Fibroblast of skin of right quadriceps (primary cell): ENCODE data around the gene ST13.
A peak's percentile ranks its signal among the peaks of the same experiment; 100 is the strongest.
"Not testable (repeated sequence)": the region's sequence is repeated elsewhere in the genome, so short reads cannot be mapped to it uniquely, and the experiment has no call there.

Experiments
- DNase-seq: peaks from one replicate; pipeline ENCODE4 v3.0.0-alpha.2; 2013

ST13 gene

DNA sequence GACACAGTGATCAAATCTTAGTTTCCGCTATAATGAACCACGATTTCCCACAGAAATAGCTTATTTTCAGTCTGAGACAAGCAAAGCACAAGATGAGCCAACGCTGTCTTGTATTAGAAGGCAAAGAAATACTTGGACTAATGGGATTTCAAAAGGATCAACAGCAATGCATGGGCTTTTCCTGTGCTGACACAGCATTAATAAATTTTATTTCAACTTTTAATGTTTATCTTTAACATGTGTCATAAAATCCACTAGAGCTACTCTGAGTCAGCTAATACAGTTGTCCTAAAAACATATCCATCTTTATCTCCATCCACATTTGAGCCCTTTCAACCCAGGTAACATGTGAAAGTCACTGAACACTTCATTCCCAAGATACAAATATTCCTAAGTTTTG, 21.8 kb downstream of the ST13 start:
- no peak for DNase-seq

DNA sequence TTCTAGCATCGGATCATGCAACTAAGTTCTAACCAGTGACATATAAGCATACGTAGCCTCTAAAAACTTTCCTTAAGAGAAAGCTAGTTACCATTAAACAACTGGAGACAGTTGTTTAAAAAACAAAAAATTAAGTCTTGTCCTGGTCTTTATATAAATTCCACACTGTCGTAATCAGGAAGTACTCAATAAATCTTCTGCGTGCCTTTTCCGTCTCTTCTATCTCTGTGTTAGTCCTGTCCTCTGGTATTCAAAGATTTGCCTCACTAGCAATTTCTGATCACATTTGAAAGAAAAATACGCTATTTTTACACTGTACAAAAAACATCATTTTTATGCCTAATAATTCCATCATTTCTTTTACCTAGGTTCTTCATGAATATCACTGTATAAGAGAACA, 27.3 kb downstream of the ST13 start:
- no peak for DNase-seq

DNA sequence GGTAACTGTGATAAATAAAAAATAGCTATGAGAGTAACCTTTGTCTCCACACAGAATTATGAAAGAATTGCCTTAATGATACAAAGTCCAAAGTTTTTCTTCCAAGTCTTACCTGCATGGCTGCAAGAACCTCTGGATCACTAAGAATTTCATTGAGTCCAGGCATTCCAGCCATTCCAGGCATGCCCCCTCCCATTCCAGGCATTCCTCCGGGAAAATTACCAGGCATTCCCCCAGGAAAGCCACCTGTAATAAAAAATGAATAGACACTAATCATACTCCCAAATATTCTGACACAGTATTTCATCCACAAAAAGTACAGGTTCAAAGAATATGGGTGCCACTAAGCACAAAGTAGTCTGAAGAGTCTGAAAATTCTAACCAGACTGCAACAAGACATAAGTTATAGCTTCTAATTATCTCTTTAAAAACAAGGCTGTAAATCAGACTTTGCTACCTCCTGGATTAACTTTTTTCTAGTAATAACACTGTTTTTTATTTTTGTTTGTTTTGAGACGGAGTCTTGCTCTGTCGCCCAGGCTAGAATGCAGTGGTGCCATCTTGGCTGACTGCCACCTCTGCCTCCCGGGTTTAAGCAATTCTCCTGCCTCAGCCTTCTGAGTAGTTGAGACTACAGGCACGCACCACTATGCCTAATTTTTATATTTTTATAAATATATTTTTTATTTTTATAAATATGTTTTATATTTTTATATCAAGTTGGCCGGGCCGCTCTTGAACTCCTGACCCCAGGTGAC, 29.3 kb downstream of the ST13 start:
- no peak for DNase-seq

DNA sequence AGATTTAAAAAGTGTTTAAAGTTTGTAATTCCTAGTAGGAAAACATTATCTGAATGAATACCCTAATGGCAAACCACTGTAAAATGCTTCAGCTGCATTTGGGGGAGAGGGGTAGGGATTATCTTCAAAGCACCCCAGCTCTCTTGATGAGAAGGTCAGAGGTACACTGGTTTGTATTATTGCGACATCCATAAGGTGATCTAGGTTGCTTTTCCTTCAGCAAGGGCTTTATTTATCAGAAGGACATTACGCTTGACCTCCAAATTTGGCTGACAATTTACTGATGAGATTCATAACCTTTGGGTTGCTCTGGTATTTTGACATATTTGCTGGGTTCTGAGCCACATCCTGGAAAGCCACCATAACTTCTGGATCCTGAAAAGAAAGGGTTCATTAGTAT, 30.1 kb downstream of the ST13 start:
- DNase-seq, result not testable (repeated sequence)

DNA sequence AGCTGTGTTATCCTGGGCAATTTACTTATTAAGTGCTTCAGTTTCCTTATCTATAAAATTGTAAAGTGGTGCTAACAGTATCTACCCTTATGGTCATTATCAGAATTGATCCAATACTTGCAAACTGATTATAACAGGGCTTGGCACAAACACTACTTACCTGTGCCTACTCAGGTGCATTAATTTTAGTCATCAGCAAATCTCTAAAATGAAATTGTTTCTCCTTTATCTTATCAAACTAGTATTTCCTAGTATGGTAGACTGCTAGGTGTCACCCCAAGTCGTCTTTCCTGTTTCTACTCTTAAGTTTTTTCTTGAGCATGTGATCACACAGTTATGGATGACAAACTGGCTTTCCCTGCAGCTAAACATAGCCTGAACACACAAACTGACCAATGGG, 33.0 kb downstream of the ST13 start:
- no peak for DNase-seq

DNA sequence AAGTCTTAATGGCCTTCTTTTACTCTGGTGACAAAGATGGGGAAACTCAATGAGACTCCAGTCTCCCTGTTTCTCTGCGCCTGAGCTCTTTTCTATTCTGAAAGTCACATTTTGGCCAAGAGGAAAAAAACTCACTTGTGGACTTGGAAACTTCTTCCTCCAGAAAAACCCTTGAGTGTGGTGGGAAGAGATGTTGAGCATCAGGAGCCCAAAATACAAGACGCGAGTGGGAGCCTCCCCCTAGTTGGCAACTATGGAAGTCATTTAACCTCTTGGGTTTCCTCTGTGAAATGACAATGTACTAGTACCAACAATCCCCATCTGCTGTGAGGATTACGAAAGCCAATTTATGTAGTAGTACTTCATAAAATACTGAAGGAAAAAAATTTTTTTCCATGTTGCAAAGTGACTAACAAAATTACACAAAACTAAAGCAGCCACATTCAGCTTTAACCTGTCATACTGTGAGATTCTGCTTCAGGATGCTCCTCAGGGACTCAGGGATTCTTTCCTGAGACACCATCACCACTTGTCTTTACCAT, 36.8 kb downstream of the ST13 start:
- DNase-seq, result peak; percentile 21

DNA sequence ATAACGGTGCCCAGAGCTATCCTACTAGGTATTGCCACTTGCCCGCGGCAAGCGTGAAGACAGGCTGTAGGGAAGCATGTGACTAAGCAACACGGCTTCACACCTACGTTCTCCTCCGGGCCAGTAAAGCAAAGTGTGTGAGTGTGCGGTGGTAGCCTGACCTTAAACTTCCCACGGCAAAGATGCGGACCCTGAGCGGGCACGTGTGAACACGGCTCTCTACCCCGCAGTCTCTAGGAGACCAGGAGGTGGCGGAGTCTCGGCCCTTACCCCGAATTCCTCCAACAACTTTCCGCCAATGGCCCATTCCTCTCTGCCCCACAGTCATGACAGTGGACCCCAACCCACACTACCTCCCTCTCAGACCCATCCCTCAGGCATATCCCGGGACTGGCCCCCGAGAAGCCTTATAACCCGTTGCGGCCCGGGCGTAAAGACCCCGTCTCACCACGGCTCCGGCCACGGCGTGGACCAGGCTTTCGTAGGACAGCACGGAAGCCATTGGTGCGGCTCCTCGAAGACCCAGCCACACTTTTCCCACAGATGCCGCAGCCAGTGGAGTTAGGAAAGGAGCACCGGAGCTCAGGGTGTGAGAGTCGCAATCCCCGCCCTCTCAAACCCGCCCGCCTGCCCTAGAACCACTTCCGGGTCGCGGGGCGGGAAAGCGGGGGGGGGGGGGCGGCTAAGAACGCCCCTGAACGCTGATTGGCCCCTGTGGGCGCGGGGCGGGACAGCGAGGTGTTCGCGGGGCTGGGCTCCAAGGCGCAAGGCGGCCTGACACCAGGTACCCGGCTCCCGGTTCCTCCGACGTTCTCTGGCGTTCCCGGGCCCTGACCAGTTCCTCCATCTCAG, 37.5 kb downstream of the ST13 start, which contains the start of gene SLC25A17:
SLC25A17 (minus strand) TSS at position 600 of the 852 bp plus-strand sequence; CDS start at position 502, 98 bp downstream.
- peak; percentile 83 for DNase-seq

DNA sequence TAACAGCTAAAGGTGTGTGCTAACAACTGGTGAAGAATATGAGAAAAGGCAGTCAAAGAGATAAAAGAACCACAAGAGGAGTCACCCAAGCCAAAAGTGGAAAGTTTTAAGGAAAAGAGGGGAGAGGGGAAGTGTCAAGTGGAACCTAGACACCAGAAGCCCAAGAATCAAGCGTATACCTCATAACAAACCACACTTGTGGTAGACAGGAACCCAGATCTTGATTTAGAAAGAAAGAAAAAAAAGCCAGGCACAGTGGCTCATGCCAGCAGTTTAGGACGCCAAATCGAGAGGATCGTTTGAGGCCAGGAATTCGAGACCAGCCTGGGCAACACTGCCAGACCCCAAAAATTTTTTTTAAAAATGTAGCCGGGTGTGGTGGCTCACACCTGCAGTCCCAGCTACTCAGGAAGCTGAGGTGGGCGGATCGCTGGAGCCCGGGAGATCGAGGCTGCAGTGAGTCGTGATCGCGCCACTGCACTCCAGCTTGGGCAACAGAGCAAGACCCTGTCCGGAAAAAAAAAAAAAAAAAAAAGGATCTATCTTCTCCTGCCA, 38.2 kb downstream of the ST13 start:
- no peak for DNase-seq

DNA sequence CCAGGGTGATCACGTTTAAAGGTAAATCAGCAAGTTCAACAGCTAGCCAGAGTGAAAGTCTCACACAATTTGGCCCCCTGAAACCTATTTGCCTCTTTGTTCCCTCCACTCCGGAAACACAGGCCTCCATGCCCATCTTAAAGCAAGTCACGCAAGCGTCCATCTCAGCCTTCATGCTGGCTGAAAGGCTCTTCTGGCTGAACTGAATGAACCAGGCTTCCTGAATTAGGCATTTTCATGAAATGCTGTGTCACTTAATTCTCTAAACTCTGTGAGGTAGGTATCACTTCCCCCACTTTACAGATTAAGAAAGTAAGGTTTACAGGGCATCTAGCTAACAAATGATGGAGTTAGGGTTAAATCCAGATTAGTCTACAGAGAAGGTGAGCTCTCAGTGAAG, 38.7 kb downstream of the ST13 start:
- no peak for DNase-seq

DNA sequence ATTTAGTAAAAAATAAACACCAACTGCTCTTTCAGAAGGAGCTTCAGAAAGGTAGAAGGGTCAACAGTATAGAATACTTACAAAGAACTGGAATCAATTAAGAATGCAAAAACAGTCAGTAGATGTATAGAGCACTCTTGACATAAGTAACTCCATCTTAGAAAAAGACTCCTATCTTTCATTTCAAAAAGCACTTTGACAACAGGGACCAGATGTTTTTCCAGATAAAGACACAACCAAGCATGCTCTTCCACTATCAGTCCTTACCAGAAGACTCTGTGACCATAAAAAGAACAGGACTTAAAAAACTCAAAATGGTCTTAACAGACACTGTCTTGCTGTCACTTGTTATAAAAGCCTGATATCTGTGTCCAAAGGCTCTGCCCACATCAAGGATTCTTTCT, 42.5 kb downstream of the ST13 start:
- DNase-seq, result no peak

DNA sequence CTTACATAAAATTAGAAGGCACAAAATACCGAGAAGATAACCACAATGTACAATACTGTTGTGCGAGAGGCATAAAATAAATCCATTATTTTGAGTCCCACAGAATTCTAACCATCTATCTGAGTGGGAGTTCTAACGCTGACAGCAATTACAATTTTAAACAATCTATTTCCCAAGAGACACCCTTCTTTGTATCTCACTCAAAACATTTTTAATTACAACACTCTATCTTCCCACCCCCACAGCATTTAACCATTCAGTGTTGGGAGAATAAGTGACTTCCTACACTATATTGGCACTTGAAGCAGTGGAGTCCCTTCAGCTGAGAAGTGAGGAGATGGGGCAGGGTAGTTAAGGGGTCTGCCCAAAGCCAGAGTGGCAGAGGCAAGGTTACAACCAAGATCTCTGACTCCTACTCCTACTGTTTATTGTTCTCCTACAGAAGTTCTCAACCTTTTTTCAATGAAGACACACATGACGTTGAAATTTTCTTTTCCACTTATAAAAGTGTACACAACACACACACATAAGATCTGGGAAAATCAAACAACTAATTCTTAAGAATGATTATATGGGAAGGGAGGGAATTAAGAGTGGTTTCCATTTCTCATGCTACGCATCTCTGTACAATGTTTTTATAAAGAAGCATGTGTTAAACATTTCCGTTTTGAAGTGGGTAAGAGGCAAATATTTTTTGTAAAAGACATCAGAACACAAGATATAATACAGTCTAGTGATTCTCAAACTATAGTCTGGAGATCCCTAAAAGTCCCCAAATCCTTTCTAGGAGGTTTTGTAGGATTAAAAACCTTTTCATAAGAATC, 48.2 kb downstream of the ST13 start:
- no peak for DNase-seq

DNA sequence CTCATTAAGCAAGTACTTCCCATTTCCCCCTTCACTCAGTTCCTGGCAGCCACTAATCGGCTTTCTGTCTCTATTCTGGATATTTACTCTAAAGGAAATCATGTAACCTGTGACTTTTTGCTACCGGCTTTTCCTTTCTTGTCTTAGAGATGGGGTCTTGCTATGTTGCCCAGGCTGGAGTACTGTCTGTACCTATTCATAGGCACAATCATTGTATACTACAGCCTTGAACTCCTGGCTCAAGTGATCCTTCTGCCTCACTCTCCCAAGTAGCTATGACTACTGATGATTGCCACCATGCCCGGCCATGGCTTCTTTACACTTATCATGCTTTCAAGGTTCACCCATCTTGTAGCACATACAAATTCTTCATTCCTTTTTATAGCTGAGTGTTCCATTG, 49.7 kb downstream of the ST13 start:
- DNase-seq, result no peak

DNA sequence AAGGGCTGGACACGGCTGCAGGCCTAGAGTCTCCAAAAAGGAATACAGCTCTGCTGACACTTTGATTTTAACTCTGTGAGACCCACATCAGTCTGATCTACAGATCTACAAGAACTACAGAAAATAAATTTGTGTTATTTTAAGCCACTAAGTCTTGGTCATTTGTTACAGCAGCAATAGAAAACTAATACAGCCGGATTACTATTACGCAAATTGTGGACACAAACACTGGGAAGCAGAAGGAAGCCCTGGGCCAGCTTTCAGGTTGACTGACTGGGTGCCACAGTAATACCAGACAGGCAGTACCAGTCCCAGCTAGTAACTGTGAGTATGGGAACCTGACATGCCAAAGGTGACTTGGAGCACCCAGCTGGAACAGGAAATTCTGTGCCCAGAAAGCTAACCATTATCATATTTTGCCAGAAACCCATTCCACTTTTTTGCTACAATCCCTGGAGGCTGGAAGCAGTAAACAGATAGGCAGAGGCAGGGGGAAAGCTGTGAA, 50.7 kb downstream of the ST13 start:
- no peak for DNase-seq

DNA sequence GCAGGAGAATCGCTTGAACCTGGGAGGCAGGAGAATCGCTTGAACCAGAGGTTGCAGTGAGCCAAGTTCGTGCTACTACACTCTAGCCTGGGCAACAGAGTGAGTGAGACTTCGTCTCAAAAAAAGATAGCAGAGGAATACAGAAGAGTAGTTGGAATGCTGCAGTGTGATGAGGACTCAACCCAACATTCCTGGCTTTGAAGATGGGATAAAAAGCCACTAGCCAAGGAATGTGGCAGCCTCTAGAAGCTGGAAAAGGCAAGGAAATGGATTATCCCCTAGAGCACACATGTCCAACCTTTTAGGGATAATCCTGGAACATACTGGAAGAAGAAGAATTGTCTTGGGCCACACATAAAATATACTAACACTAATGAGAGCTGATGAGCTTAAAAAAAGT, 51.2 kb downstream of the ST13 start:
- DNase-seq, result no peak

DNA sequence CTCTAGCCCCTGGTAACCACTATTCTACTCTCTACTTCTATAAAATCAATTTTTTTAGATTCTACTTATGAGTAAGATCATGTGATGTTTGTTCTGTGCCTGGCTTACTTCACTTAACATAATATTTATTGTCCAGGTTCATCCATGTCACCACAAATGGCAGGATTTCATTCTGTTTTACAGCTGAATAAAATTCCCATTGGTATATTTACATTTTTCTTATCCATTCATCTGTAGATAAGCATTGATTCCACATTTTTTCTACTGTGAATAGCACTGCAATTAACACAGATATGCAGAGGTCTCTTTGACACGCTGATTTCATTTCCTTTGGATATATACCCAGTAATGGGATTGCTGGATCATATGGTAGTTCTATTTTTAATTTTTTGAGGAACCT, 53.1 kb downstream of the ST13 start:
- no peak for DNase-seq

DNA sequence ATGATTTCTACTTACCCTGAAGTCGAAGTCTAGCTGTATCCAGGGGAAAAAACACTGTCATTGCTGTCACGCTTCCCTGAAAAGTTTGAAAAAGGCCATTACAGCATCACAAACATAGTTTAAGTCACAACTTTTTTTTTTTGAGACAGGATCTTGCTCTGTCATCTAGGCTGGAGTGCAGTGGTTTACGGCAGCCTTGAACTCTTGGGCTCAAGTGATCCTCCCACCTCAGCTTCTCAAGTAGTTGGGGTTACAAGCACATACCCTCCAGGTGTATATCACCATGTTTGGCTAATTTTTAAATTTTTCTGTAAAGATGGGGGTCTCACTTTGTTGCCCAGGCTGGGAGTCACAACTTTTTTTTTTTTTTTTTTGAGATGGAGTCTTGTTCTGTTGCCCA, 57.4 kb downstream of the ST13 start:
- no peak for DNase-seq

DNA sequence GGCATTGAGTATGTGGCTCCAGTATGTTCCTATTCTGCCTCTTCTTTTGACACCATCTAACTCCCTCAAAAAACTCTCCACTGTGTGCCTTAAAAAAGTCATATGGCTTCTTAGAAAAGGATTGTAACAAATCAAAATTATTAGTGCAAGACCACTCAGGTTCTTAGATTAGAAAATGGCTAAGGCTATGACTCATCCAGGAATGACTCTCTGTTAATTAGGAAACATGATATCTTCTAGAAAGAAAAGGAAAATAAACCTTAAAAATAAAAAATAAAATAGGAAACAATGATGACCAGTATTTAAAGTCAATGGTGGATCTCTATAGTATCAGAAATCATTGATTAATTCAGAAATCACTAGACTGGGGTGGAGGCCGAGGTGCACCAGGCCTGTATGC, 59.0 kb downstream of the ST13 start:
- peak; percentile 43 for DNase-seq

DNA sequence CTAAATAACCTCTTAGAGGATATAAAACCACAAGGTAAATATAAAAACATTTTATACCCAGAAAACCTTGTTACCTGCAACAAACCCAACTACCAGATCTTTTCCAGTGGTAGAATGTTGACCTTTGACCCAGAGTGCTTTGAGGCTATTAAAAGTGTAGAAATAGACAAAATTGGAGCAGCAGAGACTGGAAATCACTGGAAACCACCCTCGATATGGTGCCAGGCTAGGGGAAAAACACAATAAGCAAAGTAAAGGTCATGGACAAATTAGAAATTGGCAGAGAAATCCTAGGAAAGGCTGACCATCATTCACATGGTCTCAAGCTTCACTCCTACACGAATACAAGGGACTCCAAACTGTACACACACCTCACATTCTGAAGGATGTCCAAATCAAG, 64.0 kb downstream of the ST13 start:
- DNase-seq, result no peak

DNA sequence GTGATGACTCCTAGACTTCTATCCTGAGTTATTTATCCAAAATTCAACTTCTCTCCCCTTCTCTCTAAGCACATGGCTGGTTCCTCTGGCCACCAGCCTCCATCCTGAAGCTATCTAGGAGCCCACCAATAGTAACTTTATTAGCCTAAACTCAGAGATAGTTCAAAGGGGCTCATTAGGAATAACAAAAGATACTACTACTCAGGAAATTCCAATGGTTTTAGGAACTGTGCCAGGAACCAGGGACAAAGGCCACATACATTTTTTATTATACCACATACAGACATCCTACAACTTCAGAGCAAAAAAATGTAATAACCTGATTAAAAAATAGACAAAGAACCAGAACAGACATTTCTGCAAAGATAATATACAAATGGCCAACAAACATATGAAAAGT, 65.2 kb downstream of the ST13 start:
- DNase-seq, result peak; percentile 57

DNA sequence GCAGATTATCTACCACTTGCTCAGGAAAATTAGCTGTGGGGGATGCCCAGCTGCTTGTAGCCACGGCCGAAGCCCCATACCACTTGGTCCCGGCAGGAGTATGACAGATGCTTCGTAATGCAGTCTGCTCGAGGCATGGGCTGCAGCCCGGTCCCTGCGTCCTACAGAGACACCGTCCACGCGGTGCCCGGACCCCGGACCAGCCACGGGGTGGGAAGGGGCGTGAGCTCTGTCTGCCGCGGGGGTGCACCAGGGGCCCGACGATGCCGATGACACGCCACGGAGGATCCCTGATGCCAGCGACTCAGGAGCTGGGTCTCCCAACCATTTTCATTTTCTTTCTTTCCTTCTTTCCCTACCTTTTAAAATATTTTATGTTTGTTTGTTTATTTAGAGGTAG, 67.3 kb downstream of the ST13 start:
- DNase-seq, result no peak

DNA sequence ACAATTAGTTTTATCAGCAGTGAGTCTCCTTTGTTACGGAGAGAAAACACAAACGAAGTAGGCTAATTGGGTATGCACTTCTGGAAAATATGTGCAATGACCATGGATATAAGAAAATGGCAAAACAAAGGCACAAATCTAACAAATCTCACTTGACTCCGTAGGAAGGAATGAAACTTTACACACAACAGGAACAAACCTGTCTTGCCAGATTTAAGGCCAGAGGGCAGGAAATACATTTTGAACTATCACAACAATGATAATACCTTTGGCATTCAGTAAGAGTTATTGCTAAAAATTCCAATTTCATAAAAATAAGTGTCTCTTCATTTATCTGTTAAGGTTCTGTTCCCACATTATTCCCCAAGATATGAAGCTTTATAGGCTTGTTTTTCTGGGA, 73.9 kb downstream of the ST13 start:
- no peak for DNase-seq

DNA sequence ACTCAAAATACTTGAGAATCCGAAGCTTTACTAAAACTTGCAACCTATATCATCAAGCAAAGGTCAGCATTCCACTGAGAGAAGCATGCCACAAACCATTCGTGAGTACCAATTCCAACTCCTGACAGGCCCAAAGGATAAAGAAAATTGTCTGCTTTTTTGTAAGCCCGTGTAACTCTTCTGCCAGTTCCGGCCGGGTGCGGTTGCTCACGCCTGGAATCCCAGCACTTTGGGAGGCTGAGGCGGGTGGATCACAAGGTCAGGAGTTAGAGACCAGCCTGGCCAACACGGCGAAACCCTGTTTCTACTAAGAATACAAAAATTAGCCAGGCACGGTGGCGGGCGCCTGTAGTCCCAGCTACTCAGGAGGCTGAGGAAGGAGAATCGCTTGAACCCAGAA, 74.7 kb downstream of the ST13 start:
- not testable (repeated sequence) for DNase-seq
